Astrocyte (in vitro differentiated cells and primary cell): Measurements from ENCODE around the gene KLF8.

ENCODE experiments used
- CTCF ChIP-seq: IDR thresholded peaks from 2 replicates; pipeline ENCODE4 v1.5.1; 2011; ENCODE audit warnings: low read depth, mild to moderate bottlenecking, inconsistent platforms, low read length, moderate library complexity; ENCODE audit not compliant: insufficient read depth
- EZH2 ChIP-seq: IDR thresholded peaks from 2 replicates; pipeline ENCODE4 v1.6.1; 2012; ENCODE audit warnings: mild to moderate bottlenecking, low read length, inconsistent platforms; ENCODE audit not compliant: insufficient read depth

GRCh38 chrX:56253832-56254703, 21.9 kb downstream of the KLF8 start:
- no peak for TF ChIP-seq CTCF
- TF ChIP-seq EZH2: no peak
